Measurements from ENCODE around the gene RPTOR.
"Not testable (repeated sequence)": the region's sequence is repeated elsewhere in the genome, so short reads cannot be mapped to it uniquely, and the experiment has no call there.

RPTOR gene

DNA sequence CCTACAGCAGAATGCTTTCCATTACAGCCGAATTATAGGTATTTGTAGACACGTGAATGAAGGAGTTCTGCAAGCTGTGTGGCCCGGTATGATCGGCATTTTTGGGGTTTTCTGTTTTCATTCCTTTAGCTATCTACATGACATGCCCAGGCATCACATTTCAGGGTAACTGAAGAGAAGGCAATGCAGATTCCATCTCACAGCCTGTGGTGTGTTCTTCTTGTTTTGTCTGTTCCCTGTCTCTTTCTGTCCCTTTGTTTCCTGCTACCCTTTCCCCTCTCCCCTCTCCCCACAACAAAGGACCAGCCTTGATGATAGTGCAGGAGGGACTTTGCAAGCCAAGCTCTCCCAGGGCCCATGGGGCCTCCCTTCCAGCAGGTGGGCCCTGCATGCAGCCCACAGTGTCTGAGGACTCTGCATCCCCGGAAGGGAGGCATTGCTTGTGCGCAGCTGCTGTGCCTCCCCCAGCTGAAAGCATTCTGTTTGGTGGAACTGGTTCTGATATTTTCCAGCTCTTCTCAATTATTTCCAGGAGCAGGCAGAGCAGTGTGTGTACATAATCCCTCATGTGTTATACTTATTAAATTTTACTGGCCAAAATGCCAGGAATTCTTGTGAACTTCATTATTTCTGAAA lies 207.4 kb downstream of the RPTOR start:
- no peak for DNase-seq (ENCODE audit: low read depth, low spot score)
- no peak overlapping the region for H3K27ac ChIP-seq

DNA sequence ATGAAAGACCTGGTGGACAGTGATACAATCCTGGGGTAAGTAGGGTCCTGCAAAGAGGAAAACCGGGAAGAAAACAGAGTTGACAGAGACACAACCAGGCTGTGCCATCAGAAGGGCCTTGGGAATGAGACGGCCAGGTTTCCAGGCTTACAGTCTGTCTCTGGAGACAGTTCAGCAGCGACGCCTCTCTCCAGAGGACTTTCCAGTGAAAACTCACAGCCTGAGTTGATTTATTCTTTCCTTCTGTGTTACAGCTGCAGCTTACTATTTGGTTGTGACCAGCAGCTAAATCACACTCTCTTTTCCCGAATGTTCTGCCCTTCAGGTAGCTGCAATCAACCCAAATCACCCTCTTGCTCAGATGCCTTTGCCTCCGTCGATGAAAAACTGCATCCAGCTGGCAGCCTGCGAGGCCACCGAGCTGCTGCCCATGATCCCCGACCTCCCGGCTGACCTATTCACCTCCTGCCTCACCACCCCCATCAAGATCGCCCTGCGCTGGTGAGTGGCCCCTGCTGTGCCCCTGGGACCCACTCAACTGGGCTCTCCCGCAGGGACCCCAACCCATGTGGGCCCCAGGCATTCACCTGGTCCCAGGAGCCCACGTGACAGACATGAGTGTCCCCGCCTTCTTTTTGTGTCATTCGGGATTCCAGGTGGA lies 209.2 kb downstream of the RPTOR start:
- no peak overlapping the region for H3K27ac ChIP-seq
- no peak for DNase-seq (ENCODE audit: low read depth, low spot score)

GRCh38 chr17:80754846-80755245 lies 210.2 kb downstream of the RPTOR start:
- no peak for DNase-seq (ENCODE audit: low read depth, low spot score)
- H3K27ac ChIP-seq = no peak overlapping the region

DNA sequence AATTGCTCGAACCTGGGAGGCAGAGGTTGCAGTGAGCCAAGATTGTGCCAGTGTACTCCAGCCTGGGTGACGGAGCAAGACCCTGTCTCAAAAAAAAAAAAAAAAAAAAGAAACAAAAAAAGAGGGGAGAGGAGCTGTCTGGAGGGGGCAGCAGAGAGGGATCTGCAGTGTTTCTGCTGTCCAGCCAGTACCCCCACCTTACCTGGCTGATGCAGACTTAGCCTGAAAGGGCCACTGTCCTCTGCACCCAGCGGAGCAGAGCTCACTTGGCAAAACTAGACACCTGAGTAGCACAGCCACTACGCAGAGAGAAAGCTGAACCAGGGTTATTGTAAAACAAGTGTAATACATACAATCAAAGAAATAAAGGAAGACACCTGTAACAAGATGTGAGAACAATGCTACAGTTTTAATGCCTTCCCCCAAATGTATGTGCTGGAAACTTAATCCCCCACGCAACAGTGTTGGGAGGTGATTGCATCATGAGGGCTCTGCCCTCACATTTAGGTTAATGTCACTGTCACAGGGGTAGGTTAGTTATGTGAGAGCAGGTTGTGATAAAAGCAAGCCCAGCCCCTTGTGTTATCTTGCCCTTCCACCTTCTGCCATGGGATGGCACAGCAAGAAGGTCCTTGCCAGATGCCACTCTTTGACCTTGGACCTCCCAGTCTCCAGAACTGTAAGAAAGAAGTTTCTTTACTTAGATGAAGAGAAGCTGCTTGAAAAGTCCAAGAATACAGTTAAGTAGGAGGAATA lies 211.2 kb downstream of the RPTOR start:
- DNase-seq (ENCODE audit: low read depth, low spot score) = no peak
- H3K27ac ChIP-seq = no peak overlapping the region

DNA sequence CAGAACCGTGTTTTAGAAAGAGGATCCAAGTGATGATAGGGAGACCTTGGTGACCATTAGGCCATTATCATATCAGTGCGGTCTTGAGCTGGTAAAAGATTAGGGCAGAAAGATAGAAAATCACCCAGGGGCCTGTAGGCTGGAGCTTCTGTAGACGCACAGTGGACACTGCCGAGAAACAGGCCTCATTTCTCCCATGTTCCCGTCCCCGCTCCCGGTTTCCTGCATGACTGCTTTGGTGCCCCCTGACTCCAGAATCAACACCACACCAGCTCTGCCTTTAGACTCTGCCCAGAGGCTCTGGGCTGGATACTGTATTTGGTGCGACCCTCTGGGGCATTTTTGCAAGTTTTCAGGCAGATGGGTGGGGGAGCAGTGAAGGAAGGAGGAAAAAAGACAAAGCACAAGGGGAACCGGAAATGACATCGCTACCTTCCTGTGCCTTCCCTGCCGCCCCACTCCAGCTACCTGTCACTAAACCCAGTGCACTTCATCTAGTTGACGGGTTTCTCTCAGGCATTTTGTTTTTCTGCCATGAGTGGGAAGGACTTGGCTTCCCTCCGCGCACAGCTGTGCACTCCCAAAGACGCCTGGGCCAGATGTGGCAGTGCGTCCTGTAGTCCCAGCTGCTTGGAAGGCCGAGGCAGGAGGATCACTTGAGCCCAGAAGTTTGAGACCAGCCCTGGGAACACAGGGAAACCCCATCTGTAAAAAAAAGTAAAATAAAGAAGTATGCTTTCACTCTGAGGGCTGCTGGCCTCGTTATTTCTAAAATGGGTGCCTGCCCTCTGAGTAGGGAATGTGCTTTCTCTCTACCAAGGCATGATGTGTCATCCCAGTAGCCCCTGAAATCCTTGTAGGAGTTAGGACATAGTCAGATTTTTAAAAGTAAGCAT lies 214.1 kb downstream of the RPTOR start:
- no peak for DNase-seq (ENCODE audit: low read depth, low spot score)
- H3K27ac ChIP-seq = no peak overlapping the region

- DNase-seq (ENCODE audit: low read depth, low spot score) = no peak
- no peak overlapping the region for H3K27ac ChIP-seq
Measured at GRCh38 chr17:80759377-80759673, 214.7 kb downstream of the RPTOR start.

GRCh38 chr17:80760511-80760911 lies 215.9 kb downstream of the RPTOR start:
- peak; percentile 29 for DNase-seq (ENCODE audit: low read depth, low spot score)
- peak overlapping the region; percentile 36 for H3K27ac ChIP-seq

DNA sequence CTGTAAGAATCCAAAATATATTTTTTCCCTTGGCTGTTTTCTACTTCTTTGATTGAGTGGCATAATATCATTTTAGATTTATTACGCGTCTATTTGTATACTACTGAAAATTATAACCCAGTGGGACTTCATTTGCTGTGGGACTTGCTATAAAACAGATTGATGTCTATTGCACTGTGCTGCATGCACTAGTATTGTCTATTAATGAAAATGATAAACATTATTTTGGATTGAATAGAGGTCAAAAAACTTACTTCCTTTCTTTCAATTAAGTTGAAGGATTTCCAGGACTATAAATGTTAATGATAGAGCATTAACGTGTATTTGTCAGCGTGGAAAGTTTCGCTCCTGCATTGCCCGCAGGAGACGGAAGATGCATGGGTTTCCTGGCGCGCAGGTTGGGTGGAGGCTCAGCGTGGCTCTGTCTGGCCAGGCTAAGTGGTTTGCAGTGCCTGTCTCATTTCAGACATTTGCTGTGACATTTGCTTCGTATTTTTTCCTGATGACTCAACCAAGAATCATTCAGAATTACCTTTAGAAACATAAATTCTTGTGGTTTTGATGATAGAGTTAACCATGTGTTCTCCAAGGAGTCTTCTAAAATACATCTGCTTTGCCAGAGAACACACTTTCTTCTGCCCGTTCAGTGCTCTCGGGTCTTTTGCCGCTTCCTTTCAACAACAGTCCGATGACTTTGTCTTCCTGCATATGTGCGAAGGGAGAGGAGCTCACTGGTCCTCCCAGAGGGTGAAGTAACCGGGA lies 216.7 kb downstream of the RPTOR start:
- H3K27ac ChIP-seq = peak overlapping the region; percentile 36
- DNase-seq (ENCODE audit: low read depth, low spot score) = no peak

GRCh38 chr17:80762076-80762475 lies 217.4 kb downstream of the RPTOR start:
- H3K27ac ChIP-seq = no peak overlapping the region
- no peak for DNase-seq (ENCODE audit: low read depth, low spot score)

GRCh38 chr17:80763293-80763867 lies 218.7 kb downstream of the RPTOR start:
- DNase-seq (ENCODE audit: low read depth, low spot score) = no peak
- H3K27ac ChIP-seq = no peak overlapping the region

- DNase-seq (ENCODE audit: low read depth, low spot score) = not testable (repeated sequence)
Measured at GRCh38 chr17:80764627-80765145, 220.0 kb downstream of the RPTOR start.

GRCh38 chr17:80765241-80765961 lies 220.8 kb downstream of the RPTOR start:
- DNase-seq (ENCODE audit: low read depth, low spot score) = no peak

More at GRCh38 chr17:80764627-80765145, 220.0 kb downstream of the RPTOR start:
- H3K27ac ChIP-seq = not testable (repeated sequence)

DNA sequence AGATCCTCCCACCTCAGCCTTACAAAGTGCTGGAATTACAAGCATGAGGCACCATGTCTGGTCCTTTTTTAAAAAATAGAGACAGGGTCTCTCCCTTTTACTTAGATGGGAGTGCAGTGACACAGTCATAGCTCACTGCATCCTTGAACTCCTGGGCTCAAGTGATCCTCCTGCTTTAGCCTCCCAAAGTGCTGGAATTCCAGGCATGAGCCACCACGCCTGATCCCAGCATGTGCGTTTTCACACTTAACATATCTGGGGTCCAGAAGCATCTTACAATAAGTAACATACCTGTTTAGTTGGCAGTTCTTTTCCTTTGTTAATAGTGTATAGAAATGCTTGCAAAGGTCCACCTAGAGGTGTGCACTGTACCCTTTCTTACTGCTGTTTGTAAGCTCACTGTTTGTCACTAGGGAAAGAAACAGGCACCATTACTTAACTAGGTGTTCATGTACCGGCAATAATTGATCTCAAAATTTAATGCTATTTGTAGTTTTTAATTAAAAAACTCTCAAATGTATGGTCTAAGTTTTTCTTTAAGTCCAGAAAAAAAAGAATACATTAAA lies 221.7 kb downstream of the RPTOR start:
- DNase-seq (ENCODE audit: low read depth, low spot score) = no peak
- H3K27ac ChIP-seq = no peak overlapping the region

More at GRCh38 chr17:80765241-80765961, 220.8 kb downstream of the RPTOR start:
- H3K27ac ChIP-seq = no peak overlapping the region

DNA sequence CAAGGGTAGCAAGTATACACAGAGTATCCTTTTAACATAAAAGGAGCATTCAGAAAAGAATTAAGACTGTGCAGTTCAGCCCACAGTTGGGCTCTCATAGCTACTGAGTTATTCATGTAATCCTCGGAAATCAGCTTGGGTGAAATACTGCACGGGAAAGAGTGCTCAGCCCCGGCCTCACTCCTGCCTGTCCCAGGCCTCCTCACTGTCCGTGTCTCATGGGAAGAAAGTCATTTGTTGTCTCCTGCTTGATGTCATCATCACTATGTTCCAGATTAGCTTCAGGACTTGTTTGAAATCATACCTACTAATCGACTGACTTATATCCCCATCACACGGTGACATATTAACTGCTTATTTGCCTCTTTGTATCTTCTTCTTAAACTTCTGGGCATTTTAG lies 223.8 kb downstream of the RPTOR start:
- no peak overlapping the region for H3K27ac ChIP-seq
- no peak for DNase-seq (ENCODE audit: low read depth, low spot score)

- no peak for DNase-seq (ENCODE audit: low read depth, low spot score)
- H3K27ac ChIP-seq = no peak overlapping the region
Measured at GRCh38 chr17:80768936-80769335, 224.3 kb downstream of the RPTOR start.

DNA sequence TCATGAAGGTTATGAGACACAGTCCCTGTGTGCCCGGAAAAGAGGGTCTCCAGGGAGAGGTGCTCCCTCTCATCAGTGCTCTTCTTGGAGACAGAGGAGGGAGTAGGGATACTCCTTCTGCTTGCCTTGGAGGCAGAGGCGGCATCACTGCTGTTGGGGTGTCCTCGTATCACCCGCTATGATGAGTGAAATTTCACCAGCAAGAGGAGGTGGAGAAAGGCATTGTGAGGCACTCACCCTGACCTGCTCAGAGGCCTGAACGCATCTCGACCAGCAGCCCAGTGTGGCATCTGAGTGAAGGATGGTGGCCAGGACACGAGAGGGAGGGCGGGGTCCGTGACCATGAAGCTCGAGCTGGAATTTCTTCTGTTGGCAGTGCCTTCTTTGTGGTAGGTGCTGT lies 224.9 kb downstream of the RPTOR start:
- DNase-seq (ENCODE audit: low read depth, low spot score) = no peak
- no peak overlapping the region for H3K27ac ChIP-seq

DNA sequence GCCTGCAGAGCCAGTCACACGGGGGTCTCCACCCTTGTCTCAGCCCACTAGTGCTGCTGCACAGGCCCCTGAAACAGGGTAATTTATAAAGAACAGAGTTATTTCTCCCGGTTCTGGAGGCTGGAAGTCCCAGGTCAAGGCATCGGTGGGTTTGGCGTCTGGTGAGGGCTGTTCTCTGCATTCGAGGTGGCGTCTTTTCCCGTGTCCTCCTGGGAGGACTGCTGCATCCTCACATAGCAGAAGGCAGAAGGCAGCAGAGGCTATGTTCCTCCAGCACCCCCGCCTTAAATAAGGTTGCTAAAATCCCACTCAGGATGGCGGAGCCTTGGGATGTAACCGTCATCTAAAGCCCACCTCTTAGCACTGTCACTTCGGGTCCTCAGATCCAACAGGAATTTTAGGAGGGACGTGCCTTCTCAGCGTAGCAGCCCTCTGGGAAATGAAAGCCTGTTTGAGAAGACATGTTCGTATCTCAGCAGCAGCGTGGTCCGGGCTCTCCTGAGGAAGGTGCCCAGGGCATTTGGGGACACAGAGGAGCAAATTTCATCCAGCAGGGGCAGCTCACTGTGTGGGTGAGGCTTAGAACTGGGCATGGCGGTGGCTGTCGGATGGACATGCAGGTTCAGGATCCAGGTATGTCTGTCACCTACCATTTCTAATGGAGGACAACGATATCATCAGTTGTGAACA lies 225.4 kb downstream of the RPTOR start:
- H3K27ac ChIP-seq = no peak overlapping the region
- DNase-seq (ENCODE audit: low read depth, low spot score) = no peak
